CD1c-positive myeloid dendritic cell (primary cell): Measurements from ENCODE around the gene ABCB1.

ENCODE experiments used
- DNase-seq: peaks from one replicate; pipeline ENCODE4 v3.0.0-alpha.2; 2016; ENCODE audit errors: extremely low spot score

ABCB1 gene

DNA sequence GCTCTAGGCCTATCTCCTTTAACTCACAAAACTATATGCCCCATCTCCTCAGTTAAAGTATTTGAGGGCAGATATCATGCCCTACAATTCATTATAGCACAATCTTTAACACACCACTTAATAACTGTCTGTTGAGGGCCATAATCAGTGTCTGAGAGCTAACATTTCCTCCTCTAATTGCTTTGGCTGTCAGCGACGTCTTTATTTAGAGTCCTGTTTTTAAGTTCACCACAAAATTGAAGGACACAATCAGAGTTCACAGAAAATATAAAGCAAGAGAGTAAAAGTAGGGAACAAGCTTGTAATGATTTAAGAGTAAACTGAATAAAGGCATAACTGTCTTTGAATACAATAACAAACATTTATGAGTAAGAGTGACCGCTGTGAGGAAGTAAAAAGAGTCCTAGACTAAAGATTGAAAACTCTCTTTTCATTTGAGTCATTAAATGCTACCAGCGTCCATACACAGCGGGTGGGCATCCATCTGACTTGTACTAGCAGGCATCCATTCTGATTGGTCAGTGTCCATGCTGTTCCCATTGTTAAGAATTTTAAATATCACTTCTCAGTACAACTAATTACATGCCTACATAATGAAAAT, 86.8 kb downstream of the ABCB1 start:
- no peak for DNase-seq

DNA sequence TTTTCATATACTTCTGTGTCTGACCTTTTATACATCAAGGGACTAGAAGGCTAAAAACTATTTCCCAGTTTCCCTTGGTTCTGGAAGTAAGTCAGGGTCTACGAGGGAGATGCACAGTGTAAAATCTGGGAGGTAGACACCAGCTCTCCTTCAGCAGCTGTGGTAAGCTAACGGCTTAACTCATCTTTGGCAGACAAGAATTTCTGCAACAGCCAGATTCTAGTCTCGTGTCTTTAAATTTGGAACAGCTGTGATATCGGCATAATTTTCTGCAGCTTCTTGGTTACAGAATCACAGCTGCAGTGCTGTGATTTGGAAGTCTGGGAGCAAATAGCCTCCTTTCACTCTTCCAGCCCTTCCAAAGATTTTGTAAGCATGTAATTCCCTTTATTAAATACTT, 87.8 kb downstream of the ABCB1 start:
- no peak for DNase-seq

DNA sequence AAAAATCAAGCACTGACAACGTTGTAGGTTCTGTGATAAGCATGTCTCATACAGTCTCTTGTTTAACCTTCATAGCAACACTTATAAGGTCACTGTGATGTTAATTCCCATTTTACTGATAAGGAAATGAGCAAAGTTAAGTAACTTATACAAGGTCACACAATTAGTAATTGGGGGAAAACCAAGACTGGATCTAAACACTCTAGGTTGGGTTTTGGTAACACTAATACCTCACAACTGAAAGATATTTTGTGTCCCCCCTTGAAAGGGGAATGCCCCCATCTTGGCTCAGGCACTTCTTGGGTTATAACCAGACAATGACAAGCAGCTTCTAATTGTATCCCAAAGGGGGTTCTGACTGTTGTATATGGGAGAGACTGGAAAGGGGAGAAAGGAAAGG, 89.2 kb downstream of the ABCB1 start:
- no peak for DNase-seq

DNA sequence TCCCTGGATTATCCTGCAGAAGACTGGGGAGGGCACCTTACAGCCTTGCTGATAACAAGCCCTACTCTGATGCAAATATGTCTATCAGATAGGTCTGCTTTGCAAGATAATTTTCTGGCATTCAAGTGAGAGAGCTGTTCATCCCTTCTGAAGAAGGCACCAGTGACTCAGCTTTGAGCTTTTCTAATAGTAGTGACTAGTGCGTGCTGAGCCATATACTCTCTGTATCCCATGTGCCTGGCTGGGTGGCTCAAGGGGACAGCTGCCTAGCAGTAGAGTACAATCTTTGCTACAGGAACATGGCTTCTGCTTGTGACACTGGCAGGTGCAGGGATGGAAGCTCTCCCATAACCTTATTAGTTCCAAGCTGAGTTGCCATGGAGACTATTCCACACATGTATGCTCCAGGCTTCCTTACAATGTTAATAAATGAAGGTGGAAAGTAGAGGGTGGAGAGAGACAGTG, 90.2 kb downstream of the ABCB1 start:
- no peak for DNase-seq

DNA sequence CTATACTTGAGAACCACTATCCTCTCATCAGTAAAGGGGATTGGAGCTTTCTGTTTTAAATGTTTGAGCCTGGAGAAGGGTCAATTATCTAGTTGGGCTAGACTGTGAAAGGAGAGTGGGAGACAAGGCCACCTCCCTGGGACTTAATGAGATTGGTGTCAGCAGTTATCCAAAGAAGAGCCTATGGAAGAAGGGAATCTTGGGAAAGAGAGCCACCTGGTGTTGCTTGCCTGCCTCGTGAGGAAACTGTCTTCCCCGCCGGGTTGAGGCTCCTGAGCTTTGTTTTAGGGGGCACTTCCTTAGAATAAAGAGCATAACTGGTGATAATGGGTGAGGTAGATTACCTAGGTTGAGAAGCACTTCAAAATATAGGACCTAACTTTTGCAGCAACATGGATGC, 93.2 kb downstream of the ABCB1 start:
- no peak for DNase-seq

DNA sequence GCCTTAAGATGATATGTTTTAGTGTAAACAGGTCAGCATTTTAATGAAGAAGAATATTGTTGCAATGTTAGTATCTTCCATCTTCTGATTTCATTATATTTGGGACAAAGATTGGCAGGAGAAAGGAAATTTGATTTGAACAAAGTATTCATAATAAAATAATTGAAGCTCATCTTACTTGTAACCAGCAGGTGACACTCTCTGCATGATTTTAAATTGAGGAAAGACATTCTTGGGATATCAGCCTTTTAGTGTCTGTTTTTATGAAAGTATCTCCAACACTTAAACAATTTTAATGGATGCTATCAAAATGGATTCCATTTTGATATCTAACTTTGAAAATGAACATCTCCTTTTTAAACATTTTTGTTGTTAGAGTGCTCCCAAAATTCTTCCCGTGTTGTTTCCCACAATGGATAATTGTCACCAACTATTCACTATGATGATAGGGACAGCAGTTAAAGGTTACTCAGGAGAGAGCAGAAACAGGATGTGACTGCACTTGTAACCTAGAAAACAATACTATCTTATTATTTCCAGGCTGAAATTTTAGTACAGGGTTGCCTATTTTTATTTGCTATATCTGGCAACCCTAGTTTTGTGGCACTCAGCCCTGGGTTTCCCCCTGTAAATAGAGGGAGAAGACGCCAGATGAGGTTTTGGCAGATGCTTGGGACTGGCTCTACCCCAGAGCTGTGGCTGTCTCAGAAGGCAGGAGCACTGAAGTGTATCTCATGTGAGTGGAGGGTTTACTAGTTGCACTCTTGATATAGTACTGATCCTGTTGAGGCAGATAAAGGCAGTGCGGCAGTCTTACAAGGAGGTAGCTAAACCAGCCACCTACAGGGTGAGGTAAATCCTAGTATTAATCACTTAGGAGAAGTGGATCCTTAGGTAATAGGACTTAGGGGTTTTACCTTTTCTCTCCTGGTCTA, 94.2 kb downstream of the ABCB1 start:
- peak; percentile 7 for DNase-seq

DNA sequence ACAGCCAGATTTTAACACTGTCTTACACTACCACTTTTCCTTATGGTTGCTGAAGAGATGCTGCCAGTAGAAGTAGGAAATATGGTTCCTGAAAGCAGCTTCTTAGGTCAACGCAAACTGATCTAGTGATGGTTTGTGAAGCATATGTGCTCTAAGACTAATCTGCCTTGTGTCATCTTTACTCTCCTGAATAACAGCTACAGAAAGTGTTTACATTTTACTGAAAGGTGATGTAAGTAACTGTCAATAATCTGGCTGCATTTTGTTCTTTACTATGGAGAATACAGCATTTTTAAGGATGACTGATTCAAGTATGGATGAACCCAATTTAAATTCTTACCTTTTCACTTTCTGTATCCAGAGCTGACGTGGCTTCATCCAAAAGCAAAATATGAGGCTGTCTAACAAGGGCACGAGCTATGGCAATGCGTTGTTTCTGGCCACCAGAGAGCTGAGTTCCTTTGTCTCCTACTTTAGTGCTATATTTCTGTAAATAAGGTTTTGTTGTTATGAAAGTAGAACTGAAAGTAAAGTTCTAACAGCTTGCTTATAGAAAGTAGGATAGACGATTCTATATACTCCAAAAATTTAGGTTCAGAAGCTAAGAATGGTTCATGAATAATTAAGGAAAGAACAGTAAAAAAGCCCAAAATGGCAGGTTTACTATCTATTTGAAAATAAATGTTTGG, 95.0 kb downstream of the ABCB1 start:
- DNase-seq: no peak

DNA sequence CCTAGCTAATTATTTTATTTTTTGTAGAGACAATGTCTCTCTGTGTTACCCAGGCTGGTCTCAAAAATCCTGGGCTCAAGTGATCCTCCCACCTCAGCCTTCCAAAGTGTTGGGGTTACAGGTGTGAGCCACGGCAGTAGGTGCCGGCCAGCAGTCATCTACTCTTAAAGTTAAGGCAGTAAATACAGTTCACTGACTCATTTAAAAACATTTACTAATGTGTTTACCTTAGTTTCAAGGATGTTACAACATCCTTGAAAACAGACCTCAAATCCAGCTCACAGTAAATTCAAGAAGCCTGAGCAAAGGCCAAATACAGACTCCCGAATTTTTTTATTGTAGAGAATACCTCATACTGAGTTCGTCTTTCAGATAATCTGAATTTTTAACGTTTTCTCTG, 95.6 kb downstream of the ABCB1 start:
- DNase-seq: no peak

DNA sequence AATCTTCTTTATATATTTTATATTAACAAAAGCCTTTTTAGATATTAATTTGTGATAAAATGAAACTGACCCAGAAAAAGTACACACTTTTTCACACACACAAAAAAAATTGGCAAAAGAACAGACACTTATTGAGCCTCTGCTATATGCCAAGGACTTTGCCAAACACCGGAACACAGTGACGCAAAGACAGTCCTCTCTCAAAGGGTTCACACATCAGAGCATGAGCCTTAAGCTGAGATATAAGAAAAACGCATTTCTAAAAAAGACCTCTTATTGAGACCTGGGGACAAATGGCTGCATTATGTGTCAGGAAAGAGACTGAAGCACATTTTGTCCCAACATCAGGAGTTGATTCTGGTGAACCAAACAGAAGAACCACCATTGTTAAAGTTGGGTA, 101.2 kb downstream of the ABCB1 start:
- no peak for DNase-seq

DNA sequence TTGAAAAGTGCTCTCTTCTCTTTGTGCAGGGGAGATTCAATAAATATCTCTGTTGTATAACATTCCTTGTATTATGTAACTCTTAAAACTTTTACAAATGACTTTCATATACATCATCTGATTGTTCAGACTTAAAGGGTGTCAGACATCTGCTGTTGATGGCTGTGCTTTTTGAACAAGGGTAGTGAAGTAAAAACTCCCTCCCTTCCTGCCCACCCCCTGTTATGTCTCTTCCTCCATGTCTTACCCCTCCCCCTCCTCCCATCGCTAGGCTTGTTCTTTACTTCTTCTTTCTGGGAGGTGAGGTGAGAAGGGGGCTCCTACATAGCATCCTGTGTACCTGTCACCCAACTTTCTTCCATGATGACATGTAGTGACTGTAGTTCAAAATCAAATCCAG, 101.8 kb downstream of the ABCB1 start:
- no peak for DNase-seq

DNA sequence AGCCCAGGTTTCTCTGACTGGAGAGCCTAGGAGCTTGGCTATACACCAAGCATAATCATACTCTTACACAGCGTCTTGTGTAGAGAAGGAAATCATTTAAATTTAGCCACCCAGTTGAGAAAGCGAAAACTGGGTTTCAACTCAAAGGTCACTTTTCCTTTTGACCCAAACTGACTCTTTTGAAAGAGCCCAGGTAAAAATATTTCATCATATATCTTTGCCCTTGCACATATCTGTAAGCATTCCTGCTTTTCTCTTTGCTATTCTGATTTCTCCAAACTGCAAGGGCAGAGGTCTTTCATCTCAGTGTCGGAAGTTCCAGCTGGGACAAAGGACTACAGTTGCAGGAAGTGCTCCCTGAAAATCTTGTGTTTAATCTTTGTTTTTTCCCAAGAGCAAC, 103.2 kb downstream of the ABCB1 start:
- DNase-seq: no peak

DNA sequence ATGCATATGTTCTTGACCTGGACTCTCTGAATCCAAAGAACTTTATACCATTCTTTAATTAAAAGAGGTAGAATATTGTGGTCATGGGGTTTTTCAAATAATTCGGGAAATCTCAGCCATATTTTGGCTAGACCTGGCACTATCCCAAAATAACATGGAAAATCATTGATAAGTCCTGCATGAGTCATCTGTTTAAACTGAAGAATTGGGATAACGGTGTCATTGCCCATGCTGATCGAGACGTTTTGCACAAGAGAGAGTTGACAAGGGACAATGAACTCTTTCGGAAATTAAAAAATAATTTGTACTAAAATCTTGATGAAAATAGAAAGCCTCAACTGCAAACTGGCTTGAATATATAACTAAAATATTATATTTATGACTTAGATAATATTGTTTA, 105.3 kb downstream of the ABCB1 start:
- DNase-seq: no peak

DNA sequence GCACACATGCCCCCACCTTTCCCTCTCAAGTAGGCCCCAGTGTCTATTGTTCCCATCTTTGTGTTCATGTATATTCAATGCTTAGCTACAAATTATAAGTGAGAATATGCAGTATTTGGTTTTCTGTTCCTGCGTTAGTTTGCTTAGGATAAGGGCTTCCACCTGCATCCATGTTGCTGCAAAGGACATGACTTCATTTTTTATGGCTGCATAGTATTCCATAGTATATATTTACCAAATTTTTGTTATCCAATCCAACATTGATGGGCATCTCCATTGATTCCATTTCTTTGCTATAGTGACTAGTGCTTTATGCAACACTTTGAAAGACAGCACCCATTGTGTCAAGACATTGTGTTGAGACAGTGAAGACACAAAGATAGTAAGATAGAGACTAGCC, 106.2 kb downstream of the ABCB1 start:
- DNase-seq: no peak

DNA sequence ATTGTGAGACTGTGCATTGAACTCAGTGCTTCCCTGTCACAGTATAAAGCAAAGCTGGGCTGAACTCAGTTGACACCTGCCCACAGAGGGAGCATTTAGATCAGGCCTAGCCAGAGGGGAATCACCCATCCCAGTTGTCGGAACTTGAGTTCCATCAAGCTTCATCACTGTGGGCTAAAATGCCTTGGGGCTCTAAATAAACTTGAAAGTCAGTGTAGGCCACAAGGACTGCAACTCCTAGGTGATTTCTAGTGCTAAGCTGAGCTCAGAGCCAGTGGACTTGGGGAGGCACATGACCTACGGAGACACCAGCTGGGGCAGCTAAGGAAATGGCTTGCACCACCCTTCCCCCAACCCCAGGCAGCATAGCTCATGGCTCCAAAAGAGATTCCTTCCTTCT, 117.6 kb downstream of the ABCB1 start:
- DNase-seq: no peak

DNA sequence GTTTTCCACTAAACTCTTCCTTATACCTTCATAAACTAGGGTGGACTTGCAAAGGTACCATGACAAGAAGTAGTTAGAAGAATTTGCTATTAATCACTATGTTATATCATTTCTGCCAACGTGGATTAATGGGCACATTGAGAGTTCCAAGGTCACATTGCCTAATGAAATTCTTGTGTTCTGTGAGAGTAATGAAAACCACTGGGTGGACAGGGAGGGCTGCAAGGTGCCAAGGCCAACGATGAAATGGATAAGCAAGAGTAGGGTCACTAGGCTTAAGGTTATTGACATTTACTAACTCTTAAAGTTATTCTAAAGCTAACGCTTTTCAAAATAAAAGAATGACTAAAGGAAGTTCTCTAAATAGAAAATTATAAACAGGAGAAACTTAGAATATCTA, 118.6 kb downstream of the ABCB1 start:
- no peak for DNase-seq

DNA sequence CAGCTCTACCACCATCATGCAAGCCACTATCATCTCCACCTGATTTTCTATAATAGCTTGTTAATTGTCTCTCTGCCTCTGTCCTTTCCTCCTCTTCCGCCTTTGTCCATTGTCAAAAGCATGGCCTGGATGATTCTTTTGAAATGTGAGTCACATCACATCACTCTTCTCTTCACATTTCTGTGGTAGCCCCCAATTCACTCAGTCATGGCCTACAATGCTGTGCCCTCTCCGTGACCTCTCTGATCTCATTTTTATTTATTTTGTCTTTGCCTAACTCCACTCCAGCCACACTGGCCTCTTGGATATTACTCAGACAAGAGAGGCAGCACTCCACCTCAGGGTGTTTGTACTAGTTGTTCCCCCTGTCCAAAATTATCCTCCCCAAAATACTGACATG, 120.3 kb downstream of the ABCB1 start:
- DNase-seq: no peak

DNA sequence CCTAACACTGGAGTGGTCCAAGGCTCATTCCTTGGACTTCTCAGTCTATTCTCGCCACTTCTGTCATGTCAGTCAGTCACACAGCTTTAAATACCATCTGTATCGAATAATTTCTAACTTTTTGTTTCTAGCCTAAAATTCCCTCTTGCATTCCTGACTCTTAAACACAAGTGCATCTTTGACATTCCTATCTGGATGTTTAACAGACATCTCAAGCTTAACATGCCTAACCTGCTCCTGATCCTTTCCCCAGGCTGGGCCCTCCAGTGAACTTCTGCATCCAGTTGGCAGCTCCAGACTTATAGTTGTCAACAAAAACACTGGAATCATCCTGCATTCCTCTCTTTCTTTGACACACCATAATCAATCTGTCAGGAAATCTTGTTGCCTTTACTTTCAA, 120.7 kb downstream of the ABCB1 start:
- DNase-seq: no peak

DNA sequence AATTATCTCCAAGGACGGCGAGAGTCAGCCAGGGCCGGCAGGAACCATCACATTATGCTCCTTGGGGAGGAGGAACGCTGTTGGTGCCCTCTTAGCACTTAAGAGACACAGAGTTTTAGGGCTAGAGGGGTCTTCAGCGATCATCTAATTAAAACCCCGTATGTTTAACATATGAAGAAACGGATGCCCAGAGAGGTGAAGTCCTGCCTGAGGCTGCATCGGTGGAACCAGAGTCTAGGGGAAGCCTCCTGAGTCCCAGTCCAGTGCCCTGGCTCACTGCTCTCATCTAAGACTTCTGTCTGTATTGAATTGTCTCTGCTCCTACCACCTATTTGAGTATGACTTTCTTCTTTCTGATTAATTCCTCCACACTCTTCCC, 124.5 kb downstream of the ABCB1 start:
- DNase-seq: no peak

DNA sequence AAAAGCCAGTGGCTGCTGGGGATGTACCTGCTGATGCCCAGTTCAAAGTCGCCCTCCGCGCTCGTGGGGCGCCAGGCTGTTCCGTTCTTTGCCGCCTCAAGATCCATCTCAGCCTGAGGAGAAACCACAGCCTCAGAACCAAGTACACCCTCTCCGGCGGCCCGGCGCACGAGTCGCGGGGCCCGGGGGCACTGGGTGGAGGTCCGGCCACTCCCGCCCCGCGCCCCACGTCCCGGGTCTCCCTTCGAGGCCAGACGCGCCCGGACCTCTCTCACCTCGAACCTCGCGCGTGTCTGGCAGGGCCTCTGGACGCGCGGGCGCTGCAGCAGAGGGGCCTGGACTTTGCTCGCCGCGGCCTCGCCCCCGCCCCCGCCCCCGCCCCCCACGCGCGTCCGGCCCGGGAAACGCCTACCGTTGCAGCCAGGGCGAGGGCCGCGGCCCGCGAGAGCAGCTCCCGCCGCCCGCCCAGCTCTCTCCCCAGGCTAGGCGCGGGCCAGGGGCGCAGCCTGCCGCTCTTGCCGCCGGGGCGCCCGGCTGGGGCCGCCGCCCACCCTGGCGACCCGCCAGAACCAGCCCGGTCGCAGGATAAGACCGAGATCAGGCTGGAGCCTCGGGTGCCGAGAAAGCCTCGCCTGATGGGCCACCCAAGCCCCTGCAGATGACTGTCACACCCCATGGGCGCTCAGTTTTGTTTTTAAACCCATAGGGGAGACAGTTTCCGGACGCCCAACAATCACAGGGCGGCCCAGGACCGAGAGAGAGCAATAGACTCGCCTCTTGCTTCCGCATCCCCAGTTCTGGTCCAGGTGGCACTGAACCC, 125.1 kb downstream of the ABCB1 start, which contains the start of gene ABCB4:
ABCB4 (minus strand) TSS at position 322 of the 820 bp plus-strand sequence; CDS start at position 107, 215 bp downstream.
- peak; percentile 24 for DNase-seq

DNA sequence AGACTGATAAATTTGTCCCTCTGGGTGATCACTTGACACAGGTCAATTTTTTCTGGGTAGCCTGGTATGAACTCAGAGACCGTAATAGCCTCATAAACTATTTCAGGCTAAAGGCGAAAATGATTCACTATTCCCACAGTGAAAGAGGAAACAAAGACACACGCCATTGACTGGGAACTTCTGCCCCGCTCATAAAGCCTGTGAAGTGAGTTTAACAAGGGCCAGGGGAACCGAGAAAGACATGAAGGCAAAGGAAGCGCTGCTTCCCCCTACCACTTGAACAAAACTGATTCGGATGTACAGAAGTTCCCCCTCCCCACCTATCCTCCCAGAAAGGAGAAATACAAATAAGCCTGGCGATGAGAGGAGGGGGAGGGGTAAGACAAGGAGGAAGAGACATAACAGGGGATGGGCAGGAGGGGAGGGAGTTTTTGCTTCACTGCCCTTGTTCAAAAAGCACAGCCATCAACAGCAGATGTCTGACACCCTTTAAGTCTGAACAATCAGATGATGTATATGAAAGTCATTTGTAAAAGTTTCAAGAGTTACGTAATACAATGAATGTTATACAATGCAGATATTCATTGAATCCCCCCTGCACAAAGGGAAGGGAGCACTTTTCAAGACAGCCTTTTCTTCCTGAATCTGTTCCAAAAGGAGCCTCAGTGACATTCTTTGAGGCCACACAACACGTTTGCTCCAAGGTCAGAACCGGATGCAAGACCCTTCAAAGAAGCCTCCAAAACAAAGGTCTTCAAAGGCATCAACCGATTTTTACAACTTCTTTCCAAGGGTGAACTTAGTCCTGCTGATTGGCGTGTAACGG, 125.9 kb downstream of the ABCB1 start:
- DNase-seq: peak; percentile 95

DNA sequence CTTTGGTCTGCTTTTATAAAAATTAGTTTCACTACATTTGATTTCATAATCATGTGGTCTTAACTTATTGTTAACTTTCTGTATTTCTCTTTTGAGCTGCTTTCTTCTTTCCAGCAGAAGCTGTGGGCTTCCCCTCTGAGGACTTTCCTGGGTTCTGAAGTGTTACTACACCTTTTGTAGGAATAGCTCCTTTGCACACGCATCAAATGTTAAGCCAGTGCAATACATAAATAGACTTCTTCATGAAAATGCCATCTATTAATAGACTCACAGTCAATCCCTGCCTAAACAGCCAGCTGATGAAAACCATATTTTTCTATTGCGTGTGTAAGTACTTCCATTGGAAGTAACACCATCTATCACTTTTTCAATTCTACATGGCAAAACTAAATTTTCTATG, 126.7 kb downstream of the ABCB1 start:
- DNase-seq: peak; percentile 54
